IMR-90 (cell line): ENCODE data around the gene NUP205. TPM values are rescaled to one million over a fixed set of nuclear protein-coding genes. Genes with fewer than 3 reads are reported as not detected.

Experiments
- ATAC-seq: fragments of 200-7000 bp; cut with Tn5 transposase; 2 replicates; pipeline ENCODE4 v1.9.1; 2020; ENCODE audit warnings: low read depth, mild to moderate bottlenecking, moderate library complexity
- BruUV-seq: library from RNA; stranded (reverse); fragments of 400-500 nt; replicated peaks from 2 replicates; lab custom pipeline; 2021; lab: Mats Ljungman, UMichigan
- CTCF ChIA-PET: fragments of 300-600 bp; formaldehyde crosslinking; extraction: SDS; loops from one replicate; lab custom pipeline; 2021; ENCODE audit warnings: antibody characterized with exemption; lab: Yijun Ruan, JAX
- POLR2A ChIA-PET: fragments of 300-600 bp; sonication (Branson Sonifier 250); formaldehyde crosslinking; loops from one replicate; lab custom pipeline; 2022; ENCODE audit warnings: antibody characterized with exemption; ENCODE audit not compliant: unreplicated experiment; lab: Charles Lee
- DNase-seq: peaks from one replicate; pipeline ENCODE4 v3.0.0; 2013
- H2AFZ ChIP-seq: replicated peaks from 2 replicates; pipeline ENCODE3; 2013; ENCODE audit warnings: low read length, mild to moderate bottlenecking; ENCODE audit not compliant: poor library complexity
- H2AK5ac ChIP-seq: 2 replicates; pipeline ENCODE4 v1.6.1; 2013; ENCODE audit warnings: low read depth, low read length, inconsistent platforms
- H2AK9ac ChIP-seq: replicated peaks from 2 replicates; pipeline ENCODE3; 2013; ENCODE audit warnings: mild to moderate bottlenecking, low read depth, low read length, moderate library complexity; ENCODE audit not compliant: poor library complexity
- H2BK120ac ChIP-seq: 2 replicates; pipeline ENCODE4 v1.6.1; 2013; ENCODE audit warnings: low read depth, low read length, inconsistent platforms
- H2BK15ac ChIP-seq: 3 replicates; pipeline ENCODE4 v1.6.1; 2013; ENCODE audit warnings: low read depth, low read length, inconsistent platforms
- H2BK20ac ChIP-seq: 2 replicates; pipeline ENCODE4 v1.6.1; 2013; ENCODE audit warnings: low read depth, mild to moderate bottlenecking, inconsistent platforms, low read length, moderate library complexity
- H2BK5ac ChIP-seq: 2 replicates; pipeline ENCODE4 v1.6.1; 2013; ENCODE audit warnings: mild to moderate bottlenecking, low read depth, low read length, inconsistent platforms; ENCODE audit not compliant: poor library complexity, severe bottlenecking
- H3K14ac ChIP-seq: replicated peaks from 2 replicates; pipeline ENCODE4 v1.6.1; 2013; ENCODE audit warnings: low read depth, low read length, inconsistent platforms
- H3K18ac ChIP-seq: 2 replicates; pipeline ENCODE4 v1.6.1; 2013; ENCODE audit warnings: low read depth, low read length, control low read depth
- H3K23ac ChIP-seq: 2 replicates; pipeline ENCODE4 v1.6.1; 2013; ENCODE audit warnings: low read depth, low read length, inconsistent platforms
- H3K27ac ChIP-seq: 2 replicates; pipeline ENCODE4 v1.5.1; 2013; ENCODE audit warnings: mild to moderate bottlenecking, control low read depth, low read length; ENCODE audit not compliant: insufficient read depth
- H3K27me3 ChIP-seq: 2 replicates; pipeline ENCODE4 v1.6.1; 2013; ENCODE audit warnings: low read length; ENCODE audit not compliant: control insufficient read depth, insufficient read depth
- H3K36me3 ChIP-seq: 2 replicates; pipeline ENCODE4 v1.6.1; 2013; ENCODE audit warnings: low read length, mixed read lengths; ENCODE audit not compliant: control insufficient read depth, insufficient read depth
- H3K4ac ChIP-seq: 2 replicates; pipeline ENCODE4 v1.6.1; 2013; ENCODE audit warnings: low read depth, low read length, inconsistent platforms
- H3K4me1 ChIP-seq: 2 replicates; pipeline ENCODE4 v1.6.1; 2013; ENCODE audit warnings: low read length, mixed read lengths; ENCODE audit not compliant: control insufficient read depth, insufficient read depth
- H3K4me2 ChIP-seq: 2 replicates; pipeline ENCODE4 v1.6.1; 2013; ENCODE audit warnings: low read depth, mild to moderate bottlenecking, control low read depth, low read length, moderate library complexity
- H3K4me3 ChIP-seq: 2 replicates; pipeline ENCODE4 v1.5.1; 2013; ENCODE audit warnings: low read depth, mild to moderate bottlenecking, control low read depth, low read length, moderate library complexity; ENCODE audit not compliant: insufficient read depth
- H3K56ac ChIP-seq: 2 replicates; pipeline ENCODE4 v1.6.1; 2013; ENCODE audit warnings: low read length, inconsistent platforms; ENCODE audit not compliant: insufficient read depth; ENCODE audit errors: extremely low read depth
- H3K79me1 ChIP-seq, 2 experiments: 2 replicates each; pipeline ENCODE4 v1.6.1; 2013; ENCODE audit warnings: low read length in 2 of 2, inconsistent platforms in 1 of 2, low read depth in 1 of 2
- H3K9ac ChIP-seq: 2 replicates; pipeline ENCODE4 v1.6.1; 2013; ENCODE audit warnings: low read depth, low read length, control low read depth
- H3K9me1 ChIP-seq: 2 replicates; pipeline ENCODE4 v1.6.1; 2013; ENCODE audit warnings: low read length, inconsistent platforms; ENCODE audit not compliant: insufficient read depth
- H3K9me3 ChIP-seq: 2 replicates; pipeline ENCODE4 v1.6.1; 2013; ENCODE audit warnings: low read length; ENCODE audit not compliant: control insufficient read depth, insufficient read depth
- H4K20me1 ChIP-seq: 2 replicates; pipeline ENCODE4 v1.6.1; 2013; ENCODE audit warnings: low read length, inconsistent platforms; ENCODE audit not compliant: insufficient read depth
- H4K5ac ChIP-seq: 2 replicates; pipeline ENCODE4 v1.6.1; 2013; ENCODE audit warnings: mild to moderate bottlenecking, low read depth, low read length, control low read depth
- H4K8ac ChIP-seq, 2 experiments: 2 replicates each; pipeline ENCODE4 v1.6.1; 2013; ENCODE audit warnings: low read depth in 2 of 2, low read length in 2 of 2, control low read depth in 1 of 2, inconsistent platforms in 1 of 2
- H4K91ac ChIP-seq: 2 replicates; pipeline ENCODE4 v1.6.1; 2013; ENCODE audit warnings: low read depth, low read length, inconsistent platforms; ENCODE audit not compliant: insufficient read depth
- BHLHE40 ChIP-seq: fragments of 150-350 bp; IDR thresholded peaks from 2 replicates; pipeline ENCODE4 v1.6.1; 2016; ENCODE audit warnings: mild to moderate bottlenecking, low read depth, low read length
- CEBPB ChIP-seq: IDR thresholded peaks from 2 replicates; pipeline ENCODE4 v1.6.1; 2012; ENCODE audit warnings: low read depth, low read length, improper control_type of control experiment
- CHD1 ChIP-seq: IDR thresholded peaks from 2 replicates; pipeline ENCODE4 v1.6.1; 2012; ENCODE audit warnings: low read depth, low read length, improper control_type of control experiment
- FOS ChIP-seq: fragments of 150-350 bp; IDR thresholded peaks from 2 replicates; pipeline ENCODE4 v1.6.1; 2016; ENCODE audit warnings: low read depth, low read length
- MAFK ChIP-seq: IDR thresholded peaks from 2 replicates; pipeline ENCODE4 v1.6.1; 2012; ENCODE audit warnings: low read depth, low read length, improper control_type of control experiment
- MAZ ChIP-seq: IDR thresholded peaks from 2 replicates; pipeline ENCODE4 v1.6.1; 2012; ENCODE audit warnings: low read depth, mild to moderate bottlenecking, low read length, improper control_type of control experiment, moderate library complexity, borderline replicate concordance
- MXI1 ChIP-seq: IDR thresholded peaks from 2 replicates; pipeline ENCODE4 v1.6.1; 2012; ENCODE audit warnings: low read depth, mild to moderate bottlenecking, low read length, moderate library complexity, borderline replicate concordance
- NFE2L2 ChIP-seq: fragments of 150-350 bp; IDR thresholded peaks from 2 replicates; pipeline ENCODE4 v1.6.1; 2016; ENCODE audit warnings: low read depth, mild to moderate bottlenecking, low read length
- POLR2A ChIP-seq: IDR thresholded peaks from 2 replicates; pipeline ENCODE4 v1.6.1; 2012; ENCODE audit warnings: mild to moderate bottlenecking, low read depth, low read length
- RAD21 ChIP-seq: IDR thresholded peaks from 2 replicates; pipeline ENCODE4 v1.6.1; 2012; ENCODE audit warnings: low read length, improper control_type of control experiment
- RCOR1 ChIP-seq: IDR thresholded peaks from 2 replicates; pipeline ENCODE4 v1.6.1; 2012; ENCODE audit warnings: mild to moderate bottlenecking, low read length, improper control_type of control experiment; ENCODE audit not compliant: insufficient replicate concordance
- RFX5 ChIP-seq: IDR thresholded peaks from 2 replicates; pipeline ENCODE4 v1.8.0; 2012; ENCODE audit warnings: low read depth, mild to moderate bottlenecking, low read length, moderate library complexity
- SMC3 ChIP-seq: fragments of 150-350 bp; IDR thresholded peaks from 2 replicates; pipeline ENCODE4 v1.6.1; 2016; ENCODE audit warnings: low read depth, mild to moderate bottlenecking, antibody characterized with exemption, low read length, moderate library complexity
- USF2 ChIP-seq: fragments of 150-350 bp; IDR thresholded peaks from 2 replicates; pipeline ENCODE4 v1.6.1; 2017; ENCODE audit warnings: mild to moderate bottlenecking, antibody characterized with exemption, low read length, low read depth
- WGBS, 2 experiments: methylation state at CpG; one replicate each; pipeline versions ENCODE4 v1.1.5 to v1.1.7; 2013; ENCODE audit warnings: missing lambda C conversion rate in 2 of 2; ENCODE audit not compliant: insufficient read length in 1 of 2; ENCODE audit errors: extremely low coverage in 2 of 2; 5-methylcytosine and 5-hydroxymethylcytosine counted together
- dilution Hi-C: fragments of 300-500 bp; cut with HindIII; formaldehyde crosslinking; loops from one replicate; pipeline ENCODE4 v1.14.3; 2018; ENCODE audit warnings: low sequenced_read_pairs; ENCODE audit not compliant: unreplicated experiment
- in situ Hi-C: fragments of 300-500 bp; cut with MboI; formaldehyde crosslinking; loops from 3 replicates; pipeline ENCODE4 v1.14.3; 2019; ENCODE audit warnings: low sequenced_read_pairs, inconsistent platforms, mixed read lengths
- intact Hi-C: fragments of 100-400 bp; cut with micrococcal nuclease; formaldehyde crosslinking; loops from 2 replicates; pipeline ENCODE4 v1.10.0; 2022
- polyA plus RNA-seq, 3 experiments: library from polyadenylated mRNA; depleted of rRNA; stranded (reverse); fragments of >200 nt; gene quantifications; 2 replicates each; pipeline ENCODE4 v1.2.3, GENCODE V29; 2012; ENCODE audit warnings: low replicate concordance in 1 of 3
- total RNA-seq: library from RNA; depleted of rRNA; stranded (reverse); fragments of >200 nt; gene quantifications from 2 replicates; pipeline ENCODE4 v1.2.3, GENCODE V29; 2012
- TF ChIP-seq, protein P1 (sequence below): fragments of 150-350 bp; IDR thresholded peaks from 2 replicates; pipeline ENCODE4 v1.6.1; 2016; ENCODE audit warnings: low read depth, mild to moderate bottlenecking, low read length, moderate library complexity, borderline replicate concordance
- TF ChIP-seq, protein P2 (sequence below): conservative IDR thresholded peaks from 2 replicates; pipeline ENCODE4 v1.5.1; 2012; ENCODE audit warnings: mild to moderate bottlenecking, low read depth, low read length, improper control_type of control experiment

NUP205 gene
- total and polyA plus RNA-seq, 2 of the 4 experiments (the other 2 are of a cell fraction) = 29.5 to 84.6 TPM

- no peak overlapping the region for H3K56ac ChIP-seq
- H2AK5ac ChIP-seq = no peak overlapping the region
- H3K18ac ChIP-seq = no peak overlapping the region
- no peak overlapping the region for H2AK9ac ChIP-seq
- H4K20me1 ChIP-seq = no peaks in the 10 kb centered on the region
- intact Hi-C loops = loop anchor here (10.0 kb wide), 1 partner anchor 865 kb away; no protein-coding TSS in a partner anchor
- in situ Hi-C loops = loop anchor here (25.0 kb wide), 1 partner anchor 863 kb away; no protein-coding TSS in a partner anchor
- no peak overlapping the region for H2BK5ac ChIP-seq
- H3K4me3 ChIP-seq = no peak overlapping the region
- no peak overlapping the region for H2BK120ac ChIP-seq
- H3K79me1 ChIP-seq = no peaks in the 10 kb centered on the region
- H3K27me3 ChIP-seq = peaks cover 6% of the 10 kb centered on the region
- H3K9me1 ChIP-seq = no peaks in the 10 kb centered on the region
- ChIA-PET CTCF (no interaction called here), POLR2A (no interaction called here)
- H3K36me3 ChIP-seq = no peaks in the 10 kb centered on the region
- no peak overlapping the region for H2AFZ ChIP-seq
- H3K4me2 ChIP-seq = no peak overlapping the region
- no peak overlapping the region for H4K91ac ChIP-seq
- dilution Hi-C loops = no loop called here
- BruUV-seq = no TSS peak
- no peak overlapping the region for H2BK20ac ChIP-seq
- H3K9ac ChIP-seq = no peak overlapping the region
- no peak for DNase-seq
- H3K27ac ChIP-seq = no peak overlapping the region
- H3K4ac ChIP-seq = no peak overlapping the region
- H3K14ac ChIP-seq = no peak overlapping the region
- H4K5ac ChIP-seq = no peak overlapping the region
- TF ChIP-seq SMC3 = no peak
- no peak for TF ChIP-seq FOS
- TF ChIP-seq, protein P1, sequence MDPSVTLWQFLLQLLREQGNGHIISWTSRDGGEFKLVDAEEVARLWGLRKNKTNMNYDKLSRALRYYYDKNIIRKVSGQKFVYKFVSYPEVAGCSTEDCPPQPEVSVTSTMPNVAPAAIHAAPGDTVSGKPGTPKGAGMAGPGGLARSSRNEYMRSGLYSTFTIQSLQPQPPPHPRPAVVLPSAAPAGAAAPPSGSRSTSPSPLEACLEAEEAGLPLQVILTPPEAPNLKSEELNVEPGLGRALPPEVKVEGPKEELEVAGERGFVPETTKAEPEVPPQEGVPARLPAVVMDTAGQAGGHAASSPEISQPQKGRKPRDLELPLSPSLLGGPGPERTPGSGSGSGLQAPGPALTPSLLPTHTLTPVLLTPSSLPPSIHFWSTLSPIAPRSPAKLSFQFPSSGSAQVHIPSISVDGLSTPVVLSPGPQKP = no peak
- no peak for TF ChIP-seq MXI1
- TF ChIP-seq, protein P2, sequence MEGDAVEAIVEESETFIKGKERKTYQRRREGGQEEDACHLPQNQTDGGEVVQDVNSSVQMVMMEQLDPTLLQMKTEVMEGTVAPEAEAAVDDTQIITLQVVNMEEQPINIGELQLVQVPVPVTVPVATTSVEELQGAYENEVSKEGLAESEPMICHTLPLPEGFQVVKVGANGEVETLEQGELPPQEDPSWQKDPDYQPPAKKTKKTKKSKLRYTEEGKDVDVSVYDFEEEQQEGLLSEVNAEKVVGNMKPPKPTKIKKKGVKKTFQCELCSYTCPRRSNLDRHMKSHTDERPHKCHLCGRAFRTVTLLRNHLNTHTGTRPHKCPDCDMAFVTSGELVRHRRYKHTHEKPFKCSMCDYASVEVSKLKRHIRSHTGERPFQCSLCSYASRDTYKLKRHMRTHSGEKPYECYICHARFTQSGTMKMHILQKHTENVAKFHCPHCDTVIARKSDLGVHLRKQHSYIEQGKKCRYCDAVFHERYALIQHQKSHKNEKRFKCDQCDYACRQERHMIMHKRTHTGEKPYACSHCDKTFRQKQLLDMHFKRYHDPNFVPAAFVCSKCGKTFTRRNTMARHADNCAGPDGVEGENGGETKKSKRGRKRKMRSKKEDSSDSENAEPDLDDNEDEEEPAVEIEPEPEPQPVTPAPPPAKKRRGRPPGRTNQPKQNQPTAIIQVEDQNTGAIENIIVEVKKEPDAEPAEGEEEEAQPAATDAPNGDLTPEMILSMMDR = no peak
- TF ChIP-seq NFE2L2 = no peak
- TF ChIP-seq MAZ = no peak
- TF ChIP-seq BHLHE40 = no peak
- TF ChIP-seq POLR2A = no peak
- no peak for TF ChIP-seq MAFK
- no peak for TF ChIP-seq RCOR1
- no peak for TF ChIP-seq CHD1
- no peak for TF ChIP-seq CEBPB
- no peak for TF ChIP-seq USF2
- no peak for TF ChIP-seq RFX5
- TF ChIP-seq RAD21 = no peak
- H3K9me3 ChIP-seq = no peaks in the 10 kb centered on the region
- H4K8ac ChIP-seq = no peak overlapping the region
- no peak overlapping the region for H3K23ac ChIP-seq
- 20% methylated on average over 1 of the region's 7 CpGs; no CpG with 5 or more reads in 1 of the 2 experiments for WGBS, 2 experiments
- no peaks in the 10 kb centered on the region for H3K4me1 ChIP-seq
- no peak overlapping the region for H2BK15ac ChIP-seq
- ATAC-seq = no peak
Measured at GRCh38 chr7:135550196-135550595, 7.5 kb upstream of the NUP205 start.
